Mucosa of descending colon (tissue), 3 donors: ENCODE measurements around the gene FAM149B1. TPM values are rescaled to one million over a fixed set of nuclear protein-coding genes. Genes with fewer than 3 reads are reported as not detected.

Experiments
- ATAC-seq: fragments of 200-7000 bp; cut with Tn5 transposase; one replicate; pipeline ENCODE4 v1.9.1; 2020; ENCODE audit warnings: mild to moderate bottlenecking, moderate library complexity
- DNase-seq, 3 donors: peaks; one replicate each; pipeline ENCODE4 v3.0.0-alpha.2; 2020
- H3K36me3 ChIP-seq: fragments of 200-600 bp; one replicate; pipeline ENCODE4 v1.8.0; 2021; ENCODE audit warnings: low read depth, mild to moderate bottlenecking
- H3K4me1 ChIP-seq: fragments of 200-600 bp; one replicate; pipeline ENCODE4 v1.8.0; 2021; ENCODE audit warnings: low read depth, mild to moderate bottlenecking
- H3K4me3 ChIP-seq: fragments of 200-600 bp; one replicate; pipeline ENCODE4 v1.8.0; 2021; ENCODE audit warnings: mild to moderate bottlenecking
- H3K9me3 ChIP-seq: fragments of 200-600 bp; one replicate; pipeline ENCODE4 v1.8.0; 2021; ENCODE audit warnings: mild to moderate bottlenecking
- intact Hi-C, 2 donors: fragments of 100-400 bp; cut with DNase I in 1 of 2; cut with micrococcal nuclease in 1 of 2; formaldehyde crosslinking; loops; one replicate each; pipeline versions ENCODE4 v1.11.0 to v1.11.1; 2022; cut with DNase I, micrococcal nuclease
- total RNA-seq, 3 donors: library from RNA; stranded (reverse); fragmentation: NEBNext Ultra II Directional in 2 of 3; extraction: Animal tissue kit (Norgen Biotek cat#: 25700) in 2 of 3; gene quantifications; one replicate each; pipeline versions ENCODE4 v1.2.1 to v1.2.4, GENCODE V29; 2021 to 2023
- TF ChIP-seq, protein P1 (sequence below): fragments of 200-600 bp; IDR thresholded peaks from one replicate; pipeline ENCODE4 v1.8.0; 2022; ENCODE audit warnings: antibody characterized with exemption, mild to moderate bottlenecking
- donor health status: DM: no; HTN: no; CAD: no; lungs with moderate emphysema.
- donor health status: DM: no; HTN: no; CAD: no.
- donor health status: DM: no; HTN: yes; CAD: no.

The FAM149B1 gene
- total RNA-seq, 3 donors from 2014 or later = 15.4 to 23.0 (median 20.5) TPM

DNA sequence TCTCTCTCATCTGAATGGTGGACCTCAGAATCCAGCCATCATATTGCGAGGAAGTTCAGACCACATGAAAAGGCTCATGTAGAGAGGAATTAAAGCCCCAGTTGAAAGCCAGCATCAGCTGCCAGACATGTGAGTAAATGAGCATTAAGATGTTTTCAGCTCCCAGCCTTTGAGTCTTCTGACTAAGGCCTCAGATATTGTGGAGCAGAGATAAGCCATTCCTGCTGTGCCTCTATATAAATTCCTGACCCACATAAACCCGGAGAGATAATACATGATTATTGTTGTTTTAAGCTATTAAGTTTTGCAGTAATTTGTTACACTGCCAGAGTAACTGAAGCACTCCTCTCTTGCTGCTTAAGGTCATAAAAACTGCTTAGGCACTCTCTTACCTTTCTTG lies 14.6 kb downstream of the FAM149B1 start:
- Histone ChIP-seq H3K9me3 (no peaks in the 10 kb centered on the region), H3K4me1 (no peaks in the 10 kb centered on the region), H3K36me3 (no peaks in the 10 kb centered on the region), H3K4me3 (no peak overlapping the region)
- intact Hi-C loops = no loop called here
- TF ChIP-seq, protein P1, sequence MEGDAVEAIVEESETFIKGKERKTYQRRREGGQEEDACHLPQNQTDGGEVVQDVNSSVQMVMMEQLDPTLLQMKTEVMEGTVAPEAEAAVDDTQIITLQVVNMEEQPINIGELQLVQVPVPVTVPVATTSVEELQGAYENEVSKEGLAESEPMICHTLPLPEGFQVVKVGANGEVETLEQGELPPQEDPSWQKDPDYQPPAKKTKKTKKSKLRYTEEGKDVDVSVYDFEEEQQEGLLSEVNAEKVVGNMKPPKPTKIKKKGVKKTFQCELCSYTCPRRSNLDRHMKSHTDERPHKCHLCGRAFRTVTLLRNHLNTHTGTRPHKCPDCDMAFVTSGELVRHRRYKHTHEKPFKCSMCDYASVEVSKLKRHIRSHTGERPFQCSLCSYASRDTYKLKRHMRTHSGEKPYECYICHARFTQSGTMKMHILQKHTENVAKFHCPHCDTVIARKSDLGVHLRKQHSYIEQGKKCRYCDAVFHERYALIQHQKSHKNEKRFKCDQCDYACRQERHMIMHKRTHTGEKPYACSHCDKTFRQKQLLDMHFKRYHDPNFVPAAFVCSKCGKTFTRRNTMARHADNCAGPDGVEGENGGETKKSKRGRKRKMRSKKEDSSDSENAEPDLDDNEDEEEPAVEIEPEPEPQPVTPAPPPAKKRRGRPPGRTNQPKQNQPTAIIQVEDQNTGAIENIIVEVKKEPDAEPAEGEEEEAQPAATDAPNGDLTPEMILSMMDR = no peak
- DNase-seq (no peak), ATAC-seq (no peak)

DNA sequence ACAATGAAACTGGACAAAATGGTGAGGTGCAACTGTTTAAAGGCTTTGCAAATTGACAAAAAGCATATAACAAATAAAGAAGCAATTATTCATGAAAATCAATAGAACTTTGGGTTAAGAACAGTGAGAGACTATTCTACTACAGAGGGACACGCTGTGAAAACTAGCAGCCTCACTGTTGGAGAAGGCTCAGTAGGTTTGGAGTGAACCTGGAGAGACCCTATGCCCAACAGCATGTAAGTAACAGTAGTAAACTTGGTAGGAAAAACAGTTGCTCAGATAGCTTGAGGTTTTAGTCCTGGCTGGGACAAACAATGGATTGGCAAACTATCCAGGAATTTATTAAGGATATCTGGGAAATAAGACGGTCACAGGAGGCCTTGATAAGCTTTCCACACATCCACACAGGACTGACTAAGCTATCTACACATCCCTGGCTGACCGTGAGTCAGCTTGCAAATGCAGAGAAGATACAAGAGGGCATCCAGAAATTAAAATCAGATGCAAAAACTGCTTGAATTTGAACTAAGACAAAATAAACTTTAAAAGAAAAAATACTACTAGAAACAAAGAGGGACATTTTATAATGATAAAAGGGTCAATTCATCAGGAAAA lies 15.9 kb downstream of the FAM149B1 start:
- DNase-seq = no peak
- no peak overlapping the region for H3K4me3 ChIP-seq
- H3K4me1 ChIP-seq = no peaks in the 10 kb centered on the region
- H3K36me3 ChIP-seq = no peaks in the 10 kb centered on the region
- TF ChIP-seq, protein P1 = no peak
- no peak for ATAC-seq
- no peaks in the 10 kb centered on the region for H3K9me3 ChIP-seq
- intact Hi-C loops = no loop called here

DNA sequence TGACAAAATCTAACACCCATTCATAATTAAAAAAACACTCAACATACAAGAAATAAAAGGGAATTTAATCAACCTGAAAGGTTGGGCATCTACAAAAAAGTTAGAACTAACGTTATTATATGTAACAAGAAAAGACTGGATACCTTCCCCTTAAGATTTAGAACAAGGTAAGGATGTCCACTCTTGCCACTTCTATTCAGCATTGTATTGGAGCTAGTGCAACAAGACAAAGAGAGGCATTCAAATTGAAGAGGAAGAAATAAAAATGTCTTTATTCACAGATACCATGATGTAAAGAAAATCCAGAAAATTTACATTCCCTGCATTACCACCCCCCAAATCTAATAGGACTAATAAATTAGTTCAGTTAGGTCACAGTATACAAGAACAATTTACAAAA lies 18.3 kb downstream of the FAM149B1 start:
- no peak for ATAC-seq
- Histone ChIP-seq H3K36me3 (no peaks in the 10 kb centered on the region), H3K4me1 (no peaks in the 10 kb centered on the region), H3K9me3 (no peaks in the 10 kb centered on the region), H3K4me3 (no peak overlapping the region)
- no peak for DNase-seq
- TF ChIP-seq, protein P1 = no peak
- intact Hi-C loops = no loop called here

DNA sequence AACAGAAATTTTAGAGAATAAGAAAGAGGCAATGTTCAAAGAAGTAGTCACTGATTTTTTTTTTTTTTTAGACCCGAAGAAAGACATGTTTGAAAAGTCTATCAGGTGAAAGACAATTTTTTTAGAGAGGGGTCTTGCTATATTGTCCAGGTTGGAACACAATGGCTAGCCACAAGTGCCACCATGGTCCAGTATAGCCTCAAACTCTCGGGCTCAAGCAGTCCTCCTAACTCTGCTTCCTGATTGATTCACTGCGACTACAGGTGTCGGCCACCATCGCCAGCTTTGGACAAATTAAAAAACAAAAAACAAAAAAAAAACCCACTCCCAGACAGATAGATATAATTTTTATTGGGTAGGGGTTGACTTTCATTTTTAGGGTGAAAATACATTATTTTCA lies 22.3 kb downstream of the FAM149B1 start:
- Histone ChIP-seq H3K4me1 (no peaks in the 10 kb centered on the region), H3K9me3 (no peaks in the 10 kb centered on the region), H3K36me3 (no peaks in the 10 kb centered on the region), H3K4me3 (no peak overlapping the region)
- TF ChIP-seq, protein P1 = no peak
- intact Hi-C loops = no loop called here
- DNase-seq (no peak), ATAC-seq (no peak)

DNA sequence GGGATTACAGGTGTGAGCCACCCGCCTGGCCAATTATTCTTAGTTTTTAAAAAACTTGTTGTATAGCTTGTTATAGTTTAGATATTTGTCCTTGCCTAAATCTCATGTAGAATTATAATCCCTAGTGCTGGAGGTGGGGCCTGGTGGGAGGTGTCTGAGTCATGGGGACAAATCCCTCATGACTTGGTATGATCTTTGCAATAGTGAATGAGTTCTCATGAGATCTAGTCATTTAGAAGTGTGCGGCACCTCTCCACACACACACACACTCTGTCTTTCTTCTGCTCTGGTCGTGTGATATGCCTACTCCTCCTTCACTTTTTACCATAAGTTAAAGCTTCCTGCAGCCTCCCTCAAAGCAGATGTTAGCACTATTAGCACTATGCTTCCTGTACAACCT lies 37.2 kb downstream of the FAM149B1 start:
- intact Hi-C loops = no loop called here
- TF ChIP-seq, protein P1 = no peak
- ATAC-seq (no peak), DNase-seq (no peak)
- no peaks in the 10 kb centered on the region for H3K9me3 ChIP-seq
- H3K4me3 ChIP-seq = no peak overlapping the region
- no peaks in the 10 kb centered on the region for H3K4me1 ChIP-seq
- H3K36me3 ChIP-seq = peaks cover 4% of the 10 kb centered on the region

DNA sequence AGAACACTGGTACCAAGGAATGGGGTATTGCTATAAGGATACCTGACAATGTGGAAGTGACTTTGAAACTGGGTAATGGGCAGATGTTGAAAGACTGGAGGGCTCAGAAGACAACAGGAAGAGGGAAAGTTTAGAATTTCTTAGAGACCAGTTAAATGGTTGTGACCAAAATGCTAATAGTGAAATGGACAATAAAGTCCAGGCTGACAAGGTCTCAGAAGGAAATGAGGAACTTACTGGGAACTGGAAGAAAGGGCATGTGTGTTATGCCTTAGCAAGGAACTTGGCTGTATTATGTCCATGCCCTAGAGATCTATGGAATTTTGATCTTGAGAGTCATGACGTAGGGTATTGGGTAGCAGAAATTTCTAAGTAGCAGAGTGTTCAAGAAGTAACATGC lies 38.0 kb downstream of the FAM149B1 start:
- intact Hi-C loops = no loop called here
- no peak for DNase-seq
- ATAC-seq = no peak
- no peaks in the 10 kb centered on the region for H3K4me1 ChIP-seq
- H3K9me3 ChIP-seq = no peaks in the 10 kb centered on the region
- H3K36me3 ChIP-seq = peaks cover 4% of the 10 kb centered on the region
- TF ChIP-seq, protein P1 = no peak
- H3K4me3 ChIP-seq = no peak overlapping the region
